Keratinocyte (primary cell): Measurements from ENCODE around the gene CLMN. TPM values are rescaled to one million over a fixed set of nuclear protein-coding genes. Genes with fewer than 3 reads are reported as not detected.

ENCODE experiments used
- DNase-seq: peaks from one replicate; pipeline ENCODE4 v3.0.0-alpha.2; 2011; ENCODE audit warnings: low read depth, missing footprints, low spot score
- FAIRE-seq: peaks from 2 replicates; lab custom pipeline; 2011; peaks lifted over from hg19 to GRCh38; lab: Jason Lieb, UNC
- H2AFZ ChIP-seq: 2 replicates; pipeline ENCODE4 v1.6.0; 2012; ENCODE audit warnings: low read length, control low read depth, inconsistent platforms; ENCODE audit not compliant: control insufficient read depth
- H3K27ac ChIP-seq: 2 replicates; pipeline ENCODE4 v1.5.1; 2011; ENCODE audit warnings: low read length; ENCODE audit not compliant: control insufficient read depth, insufficient read depth
- H3K27me3 ChIP-seq: 3 replicates; pipeline ENCODE4 v1.6.0; 2011; ENCODE audit warnings: low read length; ENCODE audit not compliant: control insufficient read depth, insufficient read depth; ENCODE audit errors: extremely low read depth
- H3K36me3 ChIP-seq, 2 experiments: 2 replicates in 1 of 2; 3 replicates in 1 of 2; pipeline ENCODE4 v1.5.1; 2011; ENCODE audit warnings: low read length in 2 of 2, mild to moderate bottlenecking in 1 of 2; ENCODE audit not compliant: control insufficient read depth in 2 of 2, insufficient read depth in 2 of 2; ENCODE audit errors: extremely low read depth in 1 of 2
- H3K4me1 ChIP-seq: 3 replicates; pipeline ENCODE4 v1.5.1; 2011; ENCODE audit warnings: low read length; ENCODE audit not compliant: control insufficient read depth, insufficient read depth; ENCODE audit errors: extremely low read depth
- H3K4me2 ChIP-seq: 3 replicates; pipeline ENCODE4 v1.6.0; 2011; ENCODE audit warnings: low read depth, low read length; ENCODE audit not compliant: control insufficient read depth, insufficient read depth; ENCODE audit errors: extremely low read depth
- H3K4me3 ChIP-seq, 3 experiments: fragments of 200-600 bp in 1 of 3; sonication (generic) in 1 of 3; 2 replicates in 2 of 3; 3 replicates in 1 of 3; pipeline ENCODE4 v1.5.1; 2011 to 2016; ENCODE audit warnings: low read length in 3 of 3, mild to moderate bottlenecking in 3 of 3, control low read depth in 2 of 3, inconsistent platforms in 1 of 3, low read depth in 1 of 3, mixed read lengths in 1 of 3, mixed run types in 1 of 3, moderate library complexity in 1 of 3; ENCODE audit not compliant: control insufficient read depth in 2 of 3, insufficient read depth in 2 of 3; ENCODE audit errors: extremely low read depth in 1 of 3
- H3K79me2 ChIP-seq: 2 replicates; pipeline ENCODE4 v1.6.0; 2012; ENCODE audit warnings: low read length; ENCODE audit not compliant: control insufficient read depth, insufficient read depth
- H3K9ac ChIP-seq: 3 replicates; pipeline ENCODE4 v1.6.0; 2011; ENCODE audit warnings: low read length; ENCODE audit not compliant: control insufficient read depth, insufficient read depth; ENCODE audit errors: extremely low read depth
- H3K9me1 ChIP-seq: 3 replicates; pipeline ENCODE4 v1.6.0; 2011; ENCODE audit warnings: low read length; ENCODE audit not compliant: control insufficient read depth, insufficient read depth; ENCODE audit errors: extremely low read depth
- H3K9me3 ChIP-seq: 2 replicates; pipeline ENCODE4 v1.5.1; 2012; ENCODE audit warnings: low read depth, low read length; ENCODE audit not compliant: control insufficient read depth
- H4K20me1 ChIP-seq: 3 replicates; pipeline ENCODE4 v1.6.0; 2011; ENCODE audit warnings: low read length; ENCODE audit not compliant: control insufficient read depth, insufficient read depth; ENCODE audit errors: extremely low read depth
- CTCF ChIP-seq, 3 experiments: IDR thresholded peaks in 1 of 3; conservative IDR thresholded peaks in 1 of 3; optimal IDR thresholded peaks in 1 of 3; 2 replicates in 2 of 3; 3 replicates in 1 of 3; pipeline versions ENCODE3 to v1.5.1; 2011; ENCODE audit warnings: low read length in 3 of 3, mild to moderate bottlenecking in 3 of 3, moderate library complexity in 2 of 3, control low read depth in 1 of 3, inconsistent platforms in 1 of 3; ENCODE audit not compliant: insufficient read depth in 2 of 3; ENCODE audit errors: extremely low read depth in 1 of 3
- EZH2 ChIP-seq: IDR thresholded peaks from one replicate; pipeline ENCODE4 v1.6.1; 2012; ENCODE audit warnings: inconsistent platforms, mild to moderate bottlenecking, low read length, moderate library complexity
- dilution Hi-C: fragments of 300-500 bp; cut with MboI; formaldehyde crosslinking; loops from one replicate; pipeline ENCODE4 v1.7.0; 2020; ENCODE audit warnings: low sequenced_read_pairs; ENCODE audit not compliant: extremely low pct_ligation_motif_present
- polyA plus RNA-seq, 5 experiments: library from polyadenylated mRNA; depleted of rRNA in 3 of 5; stranded (reverse) in 3 of 5; stranded (forward) in 1 of 5; unstranded in 1 of 5; fragments of >200 nt; gene quantifications; 1 replicate in 1 of 5; 2 replicates in 3 of 5; 3 replicates in 1 of 5; pipeline versions ENCODE4 v1.2.1 to v1.2.3, GENCODE V29; 2011 to 2012; ENCODE audit warnings: missing spikeins in 2 of 5, low read depth in 1 of 5, low replicate concordance in 1 of 5

CLMN gene
- polyA plus RNA-seq, 1 donor (not counting 4 experiments of a cell fraction or from before 2014, with no cell fraction given), result 6.1 TPM

- peaks cover 4 to 6% of the 10 kb centered on the region in 2 experiments for H3K36me3 ChIP-seq
- dilution Hi-C loops, result no loop called here
- TF ChIP-seq EZH2 (no peak), CTCF (optimal IDR thresholded peaks at IDR 0.05 in 1 of 3, IDR thresholded peaks at IDR 0.05 in 1 of 3, conservative IDR thresholded peaks at IDR 0.05 in 1 of 3; ENCODE audit: extremely low read depth in 1 of 3, insufficient read depth in 2 of 3, low read length in 3 of 3) (no peak)
- H3K4me3 ChIP-seq, result no peak overlapping the region
- H3K9me3 ChIP-seq, result no peaks in the 10 kb centered on the region
- no peaks in the 10 kb centered on the region for H3K4me1 ChIP-seq
- no peak overlapping the region for H3K27ac ChIP-seq
- no peaks in the 10 kb centered on the region for H3K9me1 ChIP-seq
- H3K4me2 ChIP-seq, result no peak overlapping the region
- no peak overlapping the region for H2AFZ ChIP-seq
- no peak for FAIRE-seq
- H3K79me2 ChIP-seq, result no peaks in the 10 kb centered on the region
- H3K27me3 ChIP-seq, result no peaks in the 10 kb centered on the region
- H3K9ac ChIP-seq, result no peak overlapping the region
- no peak for DNase-seq
- no peaks in the 10 kb centered on the region for H4K20me1 ChIP-seq
Observed at GRCh38 chr14:95208598-95208997, 111.1 kb downstream of the CLMN start.

- Histone ChIP-seq H4K20me1 (no peaks in the 10 kb centered on the region), H3K9me3 (no peaks in the 10 kb centered on the region), H2AFZ (no peak overlapping the region), H3K27me3 (no peaks in the 10 kb centered on the region), H3K4me1 (no peaks in the 10 kb centered on the region), H3K9me1 (no peaks in the 10 kb centered on the region), H3K9ac (no peak overlapping the region), H3K79me2 (no peaks in the 10 kb centered on the region), H3K4me3 (no peak overlapping the region), H3K27ac (no peak overlapping the region), H3K36me3 (peaks cover 4 to 6% of the 10 kb centered on the region in 2 experiments), H3K4me2 (no peak overlapping the region)
- TF ChIP-seq EZH2 (no peak), CTCF (optimal IDR thresholded peaks at IDR 0.05 in 1 of 3, IDR thresholded peaks at IDR 0.05 in 1 of 3, conservative IDR thresholded peaks at IDR 0.05 in 1 of 3; ENCODE audit: extremely low read depth in 1 of 3, insufficient read depth in 2 of 3, low read length in 3 of 3) (no peak)
- DNase-seq (no peak), FAIRE-seq (no peak)
- dilution Hi-C loops, result no loop called here
Observed at GRCh38 chr14:95207475-95208233, 112.1 kb downstream of the CLMN start.
